Smooth muscle cell (in vitro differentiated cells): ENCODE data around the gene EXOC5. TPM values are rescaled to one million over a fixed set of nuclear protein-coding genes. Genes with fewer than 3 reads are reported as not detected.

Experiments used
- DNase-seq: peaks from one replicate; lab custom pipeline; 2025; ENCODE audit not compliant: unreplicated experiment; lab: John Stamatoyannopoulos, UW
- H2AFZ ChIP-seq: fragments of 200-600 bp; sonication (generic); 2 replicates; pipeline ENCODE4 v1.6.0; 2016; ENCODE audit warnings: antibody characterized with exemption, low read depth, mild to moderate bottlenecking
- H3F3A ChIP-seq: fragments of 200-600 bp; sonication (generic); 2 replicates; pipeline ENCODE4 v1.6.0; 2017; ENCODE audit warnings: antibody characterized with exemption, low read depth
- H3K27ac ChIP-seq: fragments of 200-600 bp; sonication (generic); 2 replicates; pipeline ENCODE4 v1.5.1; 2016; ENCODE audit warnings: low read depth, mild to moderate bottlenecking
- H3K27me3 ChIP-seq: fragments of 200-600 bp; sonication (generic); 2 replicates; pipeline ENCODE4 v1.6.1; 2016; ENCODE audit warnings: low read depth, mild to moderate bottlenecking
- H3K36me3 ChIP-seq: fragments of 200-600 bp; sonication (generic); 2 replicates; pipeline ENCODE4 v1.5.1; 2016; ENCODE audit warnings: low read depth
- H3K4me1 ChIP-seq: fragments of 200-600 bp; sonication (generic); 2 replicates; pipeline ENCODE4 v1.5.1; 2016; ENCODE audit warnings: low read depth
- H3K4me2 ChIP-seq: fragments of 200-600 bp; sonication (generic); 2 replicates; pipeline ENCODE4 v1.6.0; 2016; ENCODE audit warnings: mild to moderate bottlenecking
- H3K4me3 ChIP-seq: fragments of 200-600 bp; sonication (generic); 2 replicates; pipeline ENCODE4 v1.5.1; 2016; ENCODE audit warnings: mild to moderate bottlenecking
- H3K79me2 ChIP-seq: fragments of 200-600 bp; sonication (generic); 2 replicates; pipeline ENCODE4 v1.6.0; 2016; ENCODE audit warnings: low read depth, mild to moderate bottlenecking
- H3K9ac ChIP-seq: fragments of 200-600 bp; sonication (generic); 2 replicates; pipeline ENCODE4 v1.6.0; 2016; ENCODE audit warnings: low read depth
- H3K9me3 ChIP-seq: fragments of 200-600 bp; sonication (generic); replicated peaks from 2 replicates; pipeline ENCODE4 v1.5.1; 2016; ENCODE audit warnings: low read depth
- H4K20me1 ChIP-seq: fragments of 200-600 bp; sonication (generic); 2 replicates; pipeline ENCODE4 v1.6.0; 2016; ENCODE audit warnings: low read depth
- WGBS: methylation state at CpG from one replicate; pipeline ENCODE4 v1.1.7; 2016; ENCODE audit warnings: low lambda C conversion rate; 5-methylcytosine and 5-hydroxymethylcytosine counted together
- polyA plus RNA-seq: library from polyadenylated mRNA; unstranded; fragments of >200 nt; fragmentation: Nextera tagmentation; extraction: Ambion mirVana; gene quantifications from 2 replicates; pipeline ENCODE4 v1.2.1, GENCODE V29; 2016
- total RNA-seq: library from RNA; depleted of rRNA; stranded (reverse); fragments of >200 nt; gene quantifications from 2 replicates; pipeline ENCODE4 v1.2.3, GENCODE V29; 2014
- TF ChIP-seq, protein P1 (sequence below): fragments of 200-600 bp; sonication (generic); IDR thresholded peaks from 2 replicates; pipeline ENCODE4 v1.5.1; 2017; ENCODE audit warnings: borderline replicate concordance, mild to moderate bottlenecking, antibody characterized with exemption; ENCODE audit not compliant: insufficient read depth, poor library complexity, severe bottlenecking

EXOC5 gene
- total and polyA plus RNA-seq, 2 experiments from 2014 or later: 50.6 to 56.4 TPM

DNA sequence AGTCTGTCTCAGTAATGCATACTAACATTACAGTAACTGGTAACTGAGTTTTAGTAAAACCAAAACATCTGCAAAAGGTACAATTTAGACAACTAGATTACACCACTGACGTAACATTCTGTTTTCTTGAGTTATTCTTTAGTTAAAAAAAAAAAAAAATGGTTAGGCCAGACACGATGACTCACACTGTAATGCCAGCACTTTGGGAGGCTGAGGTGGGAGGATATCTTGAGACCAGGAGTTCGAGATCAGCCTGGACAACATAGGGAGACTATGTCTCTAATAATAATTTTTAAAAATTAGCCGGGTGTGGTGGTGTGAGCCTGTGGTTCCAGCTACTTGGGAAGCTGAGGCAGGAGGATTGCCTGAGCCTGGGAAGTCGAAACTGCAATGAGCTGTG is 34.2 kb upstream of the EXOC5 start:
- Histone ChIP-seq H3K27ac (no peak overlapping the region), H3K79me2 (no peaks in the 10 kb centered on the region), H3K9ac (no peak overlapping the region), H3K27me3 (no peaks in the 10 kb centered on the region), H3F3A (no peaks in the 10 kb centered on the region), H4K20me1 (no peaks in the 10 kb centered on the region), H2AFZ (no peak overlapping the region), H3K36me3 (no peaks in the 10 kb centered on the region), H3K4me1 (peaks cover 5% of the 10 kb centered on the region), H3K9me3 (no peaks in the 10 kb centered on the region), H3K4me2 (no peak overlapping the region), H3K4me3 (no peak overlapping the region)
- TF ChIP-seq, protein P1, sequence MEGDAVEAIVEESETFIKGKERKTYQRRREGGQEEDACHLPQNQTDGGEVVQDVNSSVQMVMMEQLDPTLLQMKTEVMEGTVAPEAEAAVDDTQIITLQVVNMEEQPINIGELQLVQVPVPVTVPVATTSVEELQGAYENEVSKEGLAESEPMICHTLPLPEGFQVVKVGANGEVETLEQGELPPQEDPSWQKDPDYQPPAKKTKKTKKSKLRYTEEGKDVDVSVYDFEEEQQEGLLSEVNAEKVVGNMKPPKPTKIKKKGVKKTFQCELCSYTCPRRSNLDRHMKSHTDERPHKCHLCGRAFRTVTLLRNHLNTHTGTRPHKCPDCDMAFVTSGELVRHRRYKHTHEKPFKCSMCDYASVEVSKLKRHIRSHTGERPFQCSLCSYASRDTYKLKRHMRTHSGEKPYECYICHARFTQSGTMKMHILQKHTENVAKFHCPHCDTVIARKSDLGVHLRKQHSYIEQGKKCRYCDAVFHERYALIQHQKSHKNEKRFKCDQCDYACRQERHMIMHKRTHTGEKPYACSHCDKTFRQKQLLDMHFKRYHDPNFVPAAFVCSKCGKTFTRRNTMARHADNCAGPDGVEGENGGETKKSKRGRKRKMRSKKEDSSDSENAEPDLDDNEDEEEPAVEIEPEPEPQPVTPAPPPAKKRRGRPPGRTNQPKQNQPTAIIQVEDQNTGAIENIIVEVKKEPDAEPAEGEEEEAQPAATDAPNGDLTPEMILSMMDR: no peak
- DNase-seq: no peak
- WGBS: 84% methylated on average over 5 of the region's 5 CpGs

DNA sequence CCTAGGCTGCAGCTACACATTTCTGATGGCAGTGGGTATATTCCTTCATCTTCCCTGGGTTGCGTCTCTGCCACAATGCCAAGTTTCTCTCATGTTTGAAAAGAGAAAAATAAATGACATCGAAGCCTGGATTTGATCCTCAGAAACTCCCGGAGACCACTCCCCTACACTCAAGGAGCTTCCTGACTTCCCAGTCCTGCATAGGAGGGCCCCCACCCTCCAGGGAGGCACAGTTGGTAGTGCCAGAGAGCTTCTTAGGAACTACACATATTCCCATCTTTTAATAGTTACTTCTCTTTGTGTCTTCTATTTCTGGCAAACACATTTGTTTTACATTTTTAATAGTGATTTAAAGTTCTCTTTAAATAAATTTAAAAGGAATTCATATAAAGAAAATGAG is 30.8 kb upstream of the EXOC5 start:
- peaks cover 19% of the 10 kb centered on the region for H3K4me1 ChIP-seq
- WGBS: 82% methylated on average over 3 of the region's 3 CpGs
- H3K9ac ChIP-seq: no peak overlapping the region
- no peaks in the 10 kb centered on the region for H3K9me3 ChIP-seq
- H3K4me3 ChIP-seq: no peak overlapping the region
- H4K20me1 ChIP-seq: no peaks in the 10 kb centered on the region
- H3K79me2 ChIP-seq: no peaks in the 10 kb centered on the region
- no peak overlapping the region for H2AFZ ChIP-seq
- no peaks in the 10 kb centered on the region for H3K27me3 ChIP-seq
- no peaks in the 10 kb centered on the region for H3K36me3 ChIP-seq
- DNase-seq: no peak
- no peak overlapping the region for H3K27ac ChIP-seq
- H3F3A ChIP-seq: no peaks in the 10 kb centered on the region
- TF ChIP-seq, protein P1: no peak
- no peak overlapping the region for H3K4me2 ChIP-seq

DNA sequence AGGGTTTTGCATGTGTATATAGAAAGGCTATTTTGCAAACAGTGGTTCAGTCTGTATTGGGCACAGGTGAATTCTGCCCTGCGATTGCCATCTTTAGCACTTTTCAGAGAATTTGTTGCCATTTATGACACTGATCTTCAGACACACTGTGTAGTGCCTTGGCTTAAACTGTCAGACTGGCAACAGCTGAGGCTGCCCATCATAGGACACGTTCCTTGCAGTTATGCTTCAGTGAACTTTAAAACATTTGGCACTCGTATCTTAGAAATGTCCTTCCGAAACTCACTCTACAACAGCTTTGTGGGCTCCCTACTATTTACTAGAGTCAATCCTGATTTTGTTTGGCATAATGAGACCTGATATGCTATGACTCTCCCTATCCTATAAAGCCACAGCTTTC is 29.1 kb upstream of the EXOC5 start:
- H3K79me2 ChIP-seq: no peaks in the 10 kb centered on the region
- no peak overlapping the region for H3K9ac ChIP-seq
- WGBS: 93% methylated on average over 4 of the region's 4 CpGs

DNA sequence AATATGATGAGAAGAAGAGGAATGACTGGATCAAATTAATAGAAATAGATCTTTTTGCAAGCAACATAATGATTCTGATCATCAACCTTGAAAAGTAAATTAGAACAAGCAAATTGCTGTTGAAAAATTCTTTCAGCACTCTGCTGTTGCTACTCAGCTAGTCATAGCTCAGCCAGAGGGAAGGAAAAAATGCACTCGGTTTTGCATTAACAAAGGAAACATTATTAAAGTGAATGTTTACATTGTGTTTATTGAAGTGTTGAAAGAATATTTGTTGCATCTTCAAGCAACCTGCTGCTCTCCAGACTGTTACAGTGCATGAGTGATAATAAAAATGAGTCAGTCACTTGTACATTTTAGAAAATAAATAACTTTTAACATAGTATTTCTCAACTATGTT is 26.5 kb upstream of the EXOC5 start:
- Histone ChIP-seq H3K4me1 (peaks cover 58% of the 10 kb centered on the region), H3K9me3 (no peaks in the 10 kb centered on the region), H3K4me2 (no peak overlapping the region), H3K27me3 (no peaks in the 10 kb centered on the region), H3K4me3 (no peak overlapping the region), H3K79me2 (no peaks in the 10 kb centered on the region), H3K9ac (no peak overlapping the region), H3K27ac (no peak overlapping the region), H3K36me3 (no peaks in the 10 kb centered on the region), H2AFZ (no peak overlapping the region), H4K20me1 (no peaks in the 10 kb centered on the region), H3F3A (no peaks in the 10 kb centered on the region)
- WGBS: 72% methylated on average over 1 of the region's 1 CpG
- TF ChIP-seq, protein P1: no peak
- DNase-seq: no peak

More for the DNA sequence above, 29.1 kb upstream of the EXOC5 start:
- no peak overlapping the region for H3K4me3 ChIP-seq
- H3K27ac ChIP-seq: no peak overlapping the region
- no peaks in the 10 kb centered on the region for H3K36me3 ChIP-seq
- DNase-seq: no peak
- H3K27me3 ChIP-seq: no peaks in the 10 kb centered on the region
- H3K4me2 ChIP-seq: no peak overlapping the region
- no peaks in the 10 kb centered on the region for H3F3A ChIP-seq
- H4K20me1 ChIP-seq: no peaks in the 10 kb centered on the region
- H3K9me3 ChIP-seq: no peaks in the 10 kb centered on the region
- peaks cover 35% of the 10 kb centered on the region for H3K4me1 ChIP-seq
- TF ChIP-seq, protein P1: no peak
- H2AFZ ChIP-seq: no peak overlapping the region
